HG03097 (cell line): ENCODE results near the gene PTPRE.

Experiments
- ATAC-seq: cut with Tn5 transposase; IDR thresholded peaks from one replicate; pipeline ENCODE4 v1.9.1; 2021; ENCODE audit not compliant: unreplicated experiment, low FRiP score

The PTPRE gene

GRCh38 chr10:128067691-128068397 lies 160.9 kb downstream of the PTPRE start:
- no peak for ATAC-seq

DNA sequence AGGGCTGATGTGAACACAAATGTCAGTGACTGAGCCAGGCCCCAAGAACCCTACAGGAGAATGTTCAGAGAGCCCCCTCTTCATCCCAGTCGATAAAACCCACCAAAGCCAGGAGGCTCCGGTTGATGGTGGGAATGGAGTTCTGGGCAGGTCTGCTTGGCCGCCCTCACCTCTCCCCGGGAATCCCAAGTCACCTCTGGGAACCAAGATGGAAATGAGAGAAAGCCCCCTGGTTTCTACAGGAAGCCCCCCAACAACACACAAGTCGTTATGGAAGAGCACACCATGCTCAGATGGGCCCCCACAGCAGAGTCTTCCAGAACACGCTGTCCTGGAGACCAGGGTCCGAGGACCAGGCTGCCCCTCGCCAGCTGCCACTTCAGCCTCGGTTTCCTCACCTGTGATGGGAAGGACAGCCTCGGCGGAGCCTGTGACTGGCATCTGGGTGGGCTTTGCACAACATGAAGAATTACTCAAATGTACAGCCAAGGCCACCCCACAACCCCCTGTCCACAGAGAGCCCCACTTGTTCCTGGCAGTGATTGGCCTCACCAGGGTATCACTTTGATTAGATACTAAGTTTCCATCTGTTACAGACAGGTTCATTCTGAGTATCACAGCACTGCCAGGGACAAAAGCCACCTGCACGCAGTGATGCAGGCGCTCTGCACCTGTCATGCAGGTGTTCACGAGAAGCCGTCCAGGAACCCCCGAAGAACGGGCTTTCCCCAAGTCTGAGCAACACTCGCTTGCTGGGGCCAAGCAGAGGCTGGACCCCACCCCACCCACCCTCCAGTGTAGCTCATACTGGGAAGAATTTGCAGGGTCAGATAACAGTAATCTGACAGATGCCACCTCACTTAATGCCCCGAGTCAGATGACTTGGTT lies 161.7 kb downstream of the PTPRE start:
- no peak for ATAC-seq

DNA sequence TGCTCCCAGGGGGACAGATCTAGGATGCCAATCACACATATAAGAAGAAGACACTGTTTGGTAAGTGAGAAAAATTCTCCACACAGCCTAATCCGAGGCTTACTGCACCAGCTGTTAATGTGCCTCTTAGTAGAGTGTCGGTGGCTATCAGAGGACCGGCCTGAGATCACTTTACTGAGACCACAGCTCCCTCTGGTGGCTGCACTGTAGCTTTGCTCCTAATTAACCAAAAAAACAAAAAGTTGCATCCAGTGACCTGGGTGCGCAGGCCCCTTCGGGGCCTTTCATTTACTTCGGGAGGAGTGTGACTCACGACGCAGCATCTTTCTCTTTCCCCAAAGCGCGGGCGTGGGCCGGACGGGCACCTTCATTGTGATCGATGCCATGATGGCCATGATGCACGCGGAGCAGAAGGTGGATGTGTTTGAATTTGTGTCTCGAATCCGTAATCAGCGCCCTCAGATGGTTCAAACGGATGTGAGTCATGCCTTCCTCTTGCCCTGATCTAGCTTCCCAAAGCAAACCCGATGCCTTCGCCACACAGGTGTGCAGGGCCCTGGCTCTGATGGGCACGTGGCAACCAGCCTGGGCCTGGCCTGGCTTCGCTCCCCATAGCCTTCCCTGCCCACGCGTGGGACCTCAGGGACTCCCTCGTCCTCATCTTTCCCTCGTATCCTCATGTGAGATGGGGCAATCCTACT lies 162.6 kb downstream of the PTPRE start:
- ATAC-seq = peak; percentile 36

- ATAC-seq = no peak
Observed at GRCh38 chr10:128070161-128070560, 163.3 kb downstream of the PTPRE start.

DNA sequence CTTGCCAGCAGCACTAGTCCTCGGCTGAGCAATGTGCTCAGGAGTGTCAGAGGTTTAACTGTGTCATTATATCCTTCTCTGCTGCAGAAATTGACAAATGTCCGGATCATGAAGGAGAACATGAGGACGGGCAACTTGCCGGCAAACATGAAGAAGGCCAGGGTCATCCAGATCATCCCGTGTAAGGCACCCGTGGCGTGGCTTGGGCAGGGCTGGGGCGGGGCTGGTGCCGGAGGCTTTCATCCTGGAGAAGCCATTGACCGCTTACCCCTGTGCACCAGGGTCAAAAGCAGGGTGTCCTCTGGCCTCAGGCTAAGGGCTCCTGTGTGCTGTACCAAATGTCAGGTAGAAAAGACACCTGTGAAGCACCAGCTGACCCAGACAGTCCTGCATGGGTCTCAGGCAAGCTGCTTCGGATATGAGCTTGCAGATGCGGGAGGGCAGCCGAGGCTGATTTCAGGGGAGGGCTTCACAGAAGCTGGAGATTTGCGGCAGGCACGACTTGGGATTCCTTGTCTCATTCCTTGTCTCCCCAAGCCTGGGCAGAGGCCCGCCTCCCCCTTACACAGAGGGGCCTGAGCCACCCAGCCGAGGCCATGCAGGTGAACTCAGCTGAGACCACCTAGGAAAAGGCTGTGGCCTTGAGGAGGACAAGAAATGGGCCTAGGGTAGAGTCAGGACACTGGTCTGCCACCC lies 164.0 kb downstream of the PTPRE start:
- no peak for ATAC-seq

- no peak for ATAC-seq
Observed at GRCh38 chr10:128071417-128071782, 164.5 kb downstream of the PTPRE start.

DNA sequence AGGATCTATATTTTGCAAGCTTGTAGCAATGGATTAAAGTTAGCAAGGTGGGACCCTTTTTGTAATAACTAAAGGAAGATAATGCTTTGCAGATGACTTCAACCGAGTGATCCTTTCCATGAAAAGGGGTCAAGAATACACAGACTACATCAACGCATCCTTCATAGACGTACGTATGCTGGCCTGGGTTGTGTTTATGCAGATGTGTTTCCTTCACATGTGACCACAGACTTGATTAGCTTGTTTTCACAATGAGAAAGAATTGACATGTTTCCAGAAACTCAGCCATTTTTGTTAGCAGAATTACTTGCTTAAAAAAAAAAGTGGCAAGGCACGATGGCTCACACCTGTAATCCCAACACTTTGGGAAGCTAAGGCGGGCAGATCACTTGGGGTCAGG lies 165.1 kb downstream of the PTPRE start:
- ATAC-seq = no peak

DNA sequence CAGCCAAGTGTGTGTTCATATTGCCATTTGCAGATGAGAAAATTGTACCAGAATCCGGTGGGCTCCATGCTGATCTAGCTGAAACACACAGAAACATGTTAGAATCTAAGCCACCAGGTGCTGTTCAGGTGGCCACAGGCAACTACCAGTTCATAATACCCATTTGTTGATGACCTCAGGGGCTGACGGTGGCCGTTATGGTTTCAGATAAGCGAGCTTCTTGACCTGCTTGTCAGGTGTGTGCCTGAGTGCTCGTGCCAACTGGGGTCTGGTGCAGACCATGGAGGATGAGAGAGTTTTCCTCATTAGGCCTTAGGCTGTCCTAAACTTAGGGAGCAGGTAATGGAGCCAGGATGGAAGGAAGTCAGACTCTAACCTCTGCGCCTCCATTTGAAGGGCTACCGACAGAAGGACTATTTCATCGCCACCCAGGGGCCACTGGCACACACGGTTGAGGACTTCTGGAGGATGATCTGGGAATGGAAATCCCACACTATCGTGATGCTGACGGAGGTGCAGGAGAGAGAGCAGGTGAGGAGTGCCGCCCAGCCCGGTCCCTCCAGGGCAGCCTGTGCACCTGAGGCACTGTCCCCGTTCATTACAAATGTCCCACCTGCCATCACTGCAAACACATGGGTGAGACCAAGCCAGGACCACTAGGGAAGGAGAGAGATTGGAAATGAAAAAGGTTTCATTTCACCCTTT lies 166.2 kb downstream of the PTPRE start:
- no peak for ATAC-seq

DNA sequence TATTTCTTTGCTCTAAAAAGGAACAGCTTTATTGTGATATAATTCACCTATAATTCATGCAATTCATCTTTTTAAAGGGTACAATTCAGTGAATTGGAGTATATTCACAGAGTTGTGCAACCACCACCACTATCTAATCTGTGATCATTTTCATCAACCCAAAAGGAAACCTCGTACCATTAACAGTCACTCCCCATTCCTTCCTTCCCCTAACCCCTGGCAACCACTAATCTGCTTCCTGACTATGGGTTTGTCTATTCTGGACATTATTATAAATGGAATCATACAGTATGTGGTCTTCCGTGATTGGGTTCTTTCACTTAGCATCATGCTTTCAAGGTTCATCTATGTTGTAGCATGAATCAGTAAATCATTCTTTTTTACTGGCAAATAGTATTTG lies 167.0 kb downstream of the PTPRE start:
- ATAC-seq = no peak

GRCh38 chr10:128074589-128074988 lies 167.7 kb downstream of the PTPRE start:
- no peak for ATAC-seq

GRCh38 chr10:128077155-128077875 lies 170.4 kb downstream of the PTPRE start:
- no peak for ATAC-seq

GRCh38 chr10:128078136-128078969 lies 171.4 kb downstream of the PTPRE start:
- no peak for ATAC-seq

- ATAC-seq = no peak
Observed at GRCh38 chr10:128080231-128080630, 173.3 kb downstream of the PTPRE start.

- ATAC-seq = no peak
Observed at GRCh38 chr10:128080641-128081040, 173.7 kb downstream of the PTPRE start.

GRCh38 chr10:128081222-128081621 lies 174.3 kb downstream of the PTPRE start:
- no peak for ATAC-seq

DNA sequence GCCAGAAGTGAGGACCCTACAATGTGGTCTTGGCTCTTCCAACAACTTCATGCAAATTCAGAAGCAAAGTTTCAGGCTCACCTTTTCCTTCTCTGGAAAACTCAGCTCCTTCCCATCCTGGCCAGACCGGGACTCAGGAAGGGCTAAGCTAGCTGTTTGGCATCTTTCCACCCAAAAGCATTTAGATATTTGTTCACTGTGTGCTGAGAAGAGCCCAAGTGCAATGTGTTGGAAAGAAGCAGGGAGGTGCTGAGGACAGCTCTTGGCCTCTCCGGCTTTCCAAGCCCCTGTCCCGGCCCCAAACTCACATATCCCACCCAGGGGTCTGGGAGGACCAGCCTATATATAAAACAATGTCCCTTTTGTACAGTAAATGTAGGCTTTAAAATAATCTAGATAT lies 174.8 kb downstream of the PTPRE start:
- no peak for ATAC-seq

GRCh38 chr10:128083191-128083895 lies 176.4 kb downstream of the PTPRE start:
- ATAC-seq = no peak

- ATAC-seq = no peak
Observed at GRCh38 chr10:128084364-128084763, 177.5 kb downstream of the PTPRE start.
